HuH-7 (cell line): ENCODE results near the gene HPS4.
"Not testable (repeated sequence)": the region's sequence is repeated elsewhere in the genome, so short reads cannot be mapped to it uniquely, and the experiment has no call there.

ENCODE experiments used
- DNase-seq: peaks from one replicate; pipeline ENCODE4 v3.0.0; 2011; ENCODE audit warnings: low spot score

Gene HPS4

DNA sequence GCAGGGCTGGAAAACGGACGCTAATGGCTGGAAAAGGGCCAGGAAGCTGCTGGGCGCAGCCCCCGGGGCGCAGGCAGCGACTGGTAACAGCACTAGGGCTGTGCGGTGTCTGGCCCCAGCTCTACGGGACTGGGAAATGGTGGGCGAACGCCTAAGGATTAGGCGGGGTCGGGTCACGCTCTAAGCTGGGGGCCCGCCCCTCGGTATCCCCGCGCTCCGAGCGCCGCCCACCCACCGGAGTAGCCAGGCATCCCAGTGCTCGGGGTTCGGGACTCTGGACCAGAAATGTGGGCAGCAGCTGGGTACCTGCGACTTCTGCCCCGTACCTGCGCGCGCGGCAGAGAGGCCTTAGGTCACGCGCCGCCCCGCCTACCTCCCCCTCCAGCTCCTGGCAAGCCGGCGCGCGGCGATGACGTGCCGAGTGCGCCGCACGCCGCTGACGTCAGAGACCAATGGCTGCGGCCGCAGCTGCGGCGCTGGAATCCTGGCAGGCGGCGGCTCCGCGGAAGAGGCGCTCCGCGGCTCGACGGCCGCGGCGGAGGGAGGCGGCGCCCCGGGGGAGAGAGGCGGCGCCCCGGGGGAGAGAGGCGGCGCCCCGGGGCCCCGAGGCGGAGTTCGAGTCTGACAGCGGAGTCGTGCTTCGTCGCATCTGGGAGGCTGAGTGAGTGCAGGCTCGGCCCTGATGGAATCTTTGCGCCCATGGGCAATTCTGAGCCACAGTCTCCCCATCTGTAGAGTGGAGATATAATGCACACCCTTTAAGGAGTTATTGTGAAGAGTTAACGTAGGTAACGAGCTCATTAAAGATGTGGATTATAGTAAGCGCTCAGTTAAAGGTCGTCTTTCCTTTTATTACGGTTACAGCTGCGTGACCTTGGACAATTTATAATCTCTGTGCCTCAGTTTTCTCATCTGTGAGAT lies at the start of gene HPS4, which contains the start of gene SRRD:
TSS of gene HPS4 (minus strand) at position 345 of the 921 bp plus-strand sequence. CDS start 2,021 bp downstream, outside the sequence.
TSS of gene SRRD (plus strand) at position 439 of the 921 bp plus-strand sequence. CDS start at position 453, 14 bp downstream.
- DNase-seq: peak; percentile 82

DNA sequence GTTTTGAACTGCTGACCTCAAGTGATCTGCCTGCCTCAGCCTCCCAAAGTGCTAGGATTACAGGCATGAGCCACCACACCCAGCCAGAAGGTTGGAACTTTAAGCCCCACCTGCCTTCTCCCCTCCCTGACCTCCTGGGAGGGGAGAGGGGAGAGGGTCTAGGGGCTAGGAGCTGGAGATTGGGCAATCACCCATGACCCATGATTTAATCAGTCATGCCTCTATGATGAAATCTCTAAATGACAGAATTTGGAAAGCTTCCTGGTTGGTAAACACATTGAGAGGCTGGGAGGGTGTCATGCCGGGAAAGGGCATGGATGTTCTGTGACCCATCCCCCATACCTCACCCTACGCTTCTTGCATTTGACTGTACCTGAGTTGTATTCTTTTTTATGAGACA lies 45.8 kb upstream of the HPS4 start:
- DNase-seq: peak; percentile 70

DNA sequence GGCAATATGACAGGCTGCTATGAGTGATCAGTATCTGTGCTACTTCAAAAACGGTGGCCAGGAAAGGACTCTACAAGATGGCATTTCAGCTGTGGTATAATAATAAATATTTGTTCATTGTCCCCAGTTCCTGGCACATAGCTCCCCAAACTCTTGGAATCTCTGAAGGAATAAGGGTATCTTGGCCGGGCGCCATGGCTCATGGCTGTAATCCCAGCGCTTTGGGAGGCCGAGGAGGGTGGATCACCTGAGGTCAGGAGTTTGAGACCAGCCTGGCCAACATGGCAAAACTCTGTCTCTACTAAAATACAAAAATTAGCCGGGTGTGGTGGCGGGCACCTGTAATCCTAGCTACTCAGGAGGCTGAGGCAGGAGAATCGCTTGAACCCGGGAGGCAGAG lies 44.9 kb upstream of the HPS4 start:
- DNase-seq: not testable (repeated sequence)

DNA sequence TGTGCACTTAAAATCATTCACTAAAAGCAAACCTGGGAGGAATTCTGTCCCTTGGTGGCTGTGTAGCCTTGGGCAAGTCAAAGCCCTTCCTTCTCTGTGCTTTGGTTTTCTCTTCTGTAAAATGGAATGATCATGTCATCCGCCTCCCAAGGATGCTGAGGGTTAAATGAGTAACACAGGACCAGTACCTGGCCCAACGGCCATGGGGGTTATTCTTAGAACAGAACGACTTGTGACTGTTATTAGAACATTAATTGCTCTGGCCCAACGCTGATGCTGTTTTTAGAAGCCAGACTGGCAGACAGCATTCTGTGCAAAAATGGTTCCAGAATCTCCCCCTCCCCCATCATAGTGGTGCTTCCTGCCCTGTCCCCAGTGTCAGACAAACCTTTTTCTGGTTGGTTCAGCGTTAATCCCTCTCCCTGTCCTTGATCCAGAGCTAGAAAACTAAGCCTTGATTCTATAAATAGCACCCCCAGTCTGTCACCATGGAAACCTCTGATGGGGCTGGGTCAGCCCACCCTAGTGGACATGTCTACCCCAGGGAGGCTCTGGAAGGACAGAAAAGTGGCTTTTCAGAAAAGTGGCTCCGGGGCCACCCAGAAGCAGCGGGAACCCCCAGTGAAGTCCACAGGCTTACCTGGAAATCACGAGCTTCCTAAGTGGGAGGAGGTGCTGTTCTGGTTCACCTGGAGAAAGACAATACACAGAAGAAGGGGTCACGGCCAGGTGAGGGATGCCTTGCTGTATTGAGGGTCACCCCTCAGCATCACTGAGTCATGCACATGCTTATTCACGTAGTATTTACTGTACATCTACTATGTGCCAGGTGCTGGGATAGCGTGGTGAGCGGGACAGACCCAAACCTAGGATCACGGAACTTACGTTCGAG lies 44.2 kb upstream of the HPS4 start:
- DNase-seq: no peak

DNA sequence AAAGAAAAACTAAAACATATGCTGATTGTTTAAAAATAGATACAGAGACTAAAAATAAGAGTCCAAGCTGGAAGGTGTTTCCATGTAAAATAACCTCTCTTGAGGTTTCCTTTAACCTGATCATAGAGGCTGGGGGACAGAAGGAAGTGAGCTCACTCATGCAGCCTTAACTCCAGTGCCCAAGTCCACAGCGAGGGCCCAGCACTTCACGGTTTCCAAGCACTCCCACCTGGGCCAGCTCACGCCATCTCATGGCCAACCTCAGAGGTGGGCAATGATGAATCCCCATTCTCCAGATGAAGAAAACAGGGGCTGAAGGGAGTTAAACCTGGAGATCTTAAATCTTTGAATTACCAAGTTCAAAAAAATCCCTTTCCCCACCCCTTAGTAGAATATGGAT lies 43.6 kb upstream of the HPS4 start:
- DNase-seq: no peak

DNA sequence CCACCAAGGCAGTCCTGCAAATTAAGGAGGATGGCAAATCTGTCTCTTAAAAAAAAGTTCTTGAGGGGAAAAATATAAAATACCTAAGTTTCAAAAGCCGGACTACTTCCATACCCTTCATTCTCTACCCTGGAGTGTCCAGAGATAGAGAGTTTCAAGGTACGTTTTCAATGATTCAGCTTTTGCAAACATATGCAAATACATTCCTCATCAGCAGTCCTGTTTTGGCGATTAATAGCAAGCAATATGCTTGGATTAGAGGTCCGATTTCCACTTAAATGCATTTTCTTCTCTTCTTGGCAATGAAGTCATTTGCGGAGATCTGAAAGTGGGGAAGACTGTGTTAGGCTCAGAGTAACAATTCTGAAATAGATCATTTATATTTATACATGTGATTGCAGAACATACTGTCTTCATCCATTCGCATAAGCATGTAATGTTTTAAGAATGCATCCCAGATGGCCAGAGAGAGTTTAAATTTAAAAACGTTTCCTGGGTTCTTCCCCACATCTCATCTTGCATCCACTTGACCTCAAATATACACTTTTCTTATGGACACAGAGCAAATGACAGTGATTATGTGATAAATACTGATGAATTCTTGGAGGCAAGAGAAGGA lies 42.5 kb upstream of the HPS4 start:
- no peak for DNase-seq

- DNase-seq: peak; percentile 58
Observed at GRCh38 chr22:26524870-26525269, 41.3 kb upstream of the HPS4 start.

DNA sequence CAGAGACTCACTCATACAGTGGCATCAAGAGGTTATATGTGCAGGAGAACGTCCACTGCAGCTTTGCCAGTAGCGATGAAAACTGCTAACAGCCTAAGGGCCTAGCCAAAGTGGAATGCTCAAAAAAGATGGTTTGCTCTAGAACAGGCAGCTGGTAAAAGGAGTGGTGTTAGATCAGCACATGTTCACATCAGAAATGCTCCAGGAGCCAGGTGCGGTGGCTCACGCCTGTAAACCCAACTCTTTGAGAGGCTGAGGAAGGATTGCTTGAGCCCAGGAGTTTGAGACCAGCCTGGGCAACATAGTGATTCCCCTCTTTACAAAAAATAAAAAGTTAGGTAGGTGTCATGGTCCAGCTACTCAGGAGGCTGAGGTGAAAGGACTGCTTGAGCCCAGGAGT lies 39.0 kb upstream of the HPS4 start:
- no peak for DNase-seq

DNA sequence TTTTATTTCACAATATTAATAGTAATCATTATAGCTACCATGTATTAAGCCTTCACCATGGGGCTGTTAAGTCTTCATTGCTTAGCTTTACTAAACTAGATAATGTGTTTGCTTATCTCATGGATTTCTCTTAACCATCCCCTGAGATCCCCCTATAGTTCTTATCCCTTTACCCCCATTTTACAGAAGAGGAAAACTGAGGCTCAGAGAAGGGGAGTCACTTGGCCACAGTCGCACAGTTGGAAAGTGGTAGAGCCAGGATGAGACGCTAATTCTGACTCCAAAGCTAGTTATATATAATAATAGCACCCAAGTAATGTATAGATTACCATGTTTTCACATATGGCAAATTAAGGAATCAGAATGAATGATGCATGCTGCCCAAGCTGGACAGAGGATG lies 38.4 kb upstream of the HPS4 start:
- DNase-seq: no peak

- DNase-seq: no peak
Observed at GRCh38 chr22:26517429-26517828, 33.8 kb upstream of the HPS4 start.

- DNase-seq: no peak
Observed at GRCh38 chr22:26516503-26516902, 32.9 kb upstream of the HPS4 start.

DNA sequence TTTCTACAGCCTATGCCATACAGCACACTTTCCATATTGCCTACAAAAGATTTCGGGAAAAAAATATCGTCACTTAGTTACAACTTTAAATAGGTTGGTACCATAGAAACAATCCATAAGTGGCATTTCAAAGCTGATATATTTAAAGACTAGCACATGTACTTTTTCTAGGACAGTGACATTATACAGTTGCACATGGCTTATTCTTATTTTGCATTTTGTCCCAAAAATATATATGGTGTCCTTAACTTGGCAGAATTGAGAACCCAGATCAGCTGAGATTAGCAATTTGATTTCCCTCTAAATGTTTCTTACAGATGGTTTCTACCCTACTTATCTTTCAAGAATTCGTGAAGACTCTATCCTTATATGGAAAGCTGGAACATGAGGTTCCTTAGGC lies 32.3 kb upstream of the HPS4 start:
- DNase-seq: no peak

DNA sequence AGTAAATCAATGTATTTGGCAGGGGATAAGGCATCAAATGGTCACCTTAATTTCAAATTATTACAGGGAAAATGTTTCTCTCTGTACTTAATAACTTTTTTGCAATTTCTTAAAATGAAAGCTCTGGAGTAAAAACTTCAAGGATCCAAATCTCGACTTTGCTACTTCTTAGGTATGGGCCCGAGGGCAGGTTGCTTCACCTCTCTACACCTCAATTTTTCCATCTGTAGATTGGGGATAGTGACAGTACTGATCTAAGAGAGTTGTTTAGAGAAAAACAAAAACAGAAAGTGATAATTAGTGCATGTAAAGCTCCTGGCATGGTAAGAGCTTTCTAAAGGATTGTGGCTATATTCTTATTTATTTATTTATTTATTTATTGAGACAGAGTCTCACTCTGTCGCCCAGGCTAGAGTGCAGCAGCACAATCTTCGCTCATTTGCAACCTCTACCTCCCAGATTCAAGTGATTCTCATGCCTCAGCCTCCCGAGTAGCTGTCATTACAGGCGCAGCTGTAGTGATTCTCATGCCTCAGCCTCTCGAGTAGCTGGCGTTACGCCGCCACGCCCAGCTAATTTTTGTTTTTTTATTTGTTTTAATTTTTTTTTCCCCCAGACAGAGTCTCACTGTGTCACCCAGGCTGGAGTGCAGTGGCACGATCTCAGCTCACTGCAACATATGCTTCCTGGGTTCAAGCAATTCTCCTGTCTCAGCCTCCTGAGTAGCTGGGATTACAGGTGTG lies 31.0 kb upstream of the HPS4 start:
- no peak for DNase-seq

GRCh38 chr22:26513838-26514237 lies 30.3 kb upstream of the HPS4 start:
- no peak for DNase-seq

DNA sequence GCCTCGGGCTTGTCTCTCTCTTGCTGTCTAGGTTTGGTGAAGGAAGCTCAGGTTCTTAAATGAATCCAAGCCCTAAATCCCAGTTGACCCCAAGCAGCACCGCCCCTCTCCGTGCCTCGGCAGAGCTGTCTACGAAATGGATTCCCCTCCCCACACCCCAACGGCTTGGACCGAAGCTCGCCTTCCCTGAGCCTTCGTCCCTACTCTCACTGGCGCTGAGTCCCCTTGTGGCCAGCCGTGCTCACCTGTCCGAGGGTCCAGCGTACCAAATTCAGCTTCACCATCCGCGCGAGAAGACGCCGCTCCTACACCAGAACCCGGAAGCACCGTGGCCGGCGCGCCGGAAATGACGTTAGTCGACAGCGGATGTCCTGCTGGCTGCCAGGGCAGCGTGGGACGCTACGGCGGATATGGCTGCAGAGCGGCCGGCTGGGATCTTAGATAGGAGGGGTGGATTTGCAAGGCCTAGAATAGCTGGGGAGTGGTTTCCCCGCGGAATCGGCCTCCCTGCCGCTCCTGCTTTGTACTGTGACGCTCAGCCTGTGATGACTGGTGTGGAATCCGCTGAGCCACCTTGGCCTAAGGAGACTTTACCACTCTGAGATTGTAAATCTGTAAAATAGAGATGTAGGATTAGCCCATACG lies 28.7 kb upstream of the HPS4 start, which contains the start of gene TFIP11:
TSS of gene TFIP11 (minus strand) at position 325 of the 645 bp plus-strand sequence. CDS start 2,201 bp downstream, outside the sequence.
- DNase-seq: peak; percentile 91

GRCh38 chr22:26508148-26508547 lies 24.6 kb upstream of the HPS4 start:
- DNase-seq: no peak

DNA sequence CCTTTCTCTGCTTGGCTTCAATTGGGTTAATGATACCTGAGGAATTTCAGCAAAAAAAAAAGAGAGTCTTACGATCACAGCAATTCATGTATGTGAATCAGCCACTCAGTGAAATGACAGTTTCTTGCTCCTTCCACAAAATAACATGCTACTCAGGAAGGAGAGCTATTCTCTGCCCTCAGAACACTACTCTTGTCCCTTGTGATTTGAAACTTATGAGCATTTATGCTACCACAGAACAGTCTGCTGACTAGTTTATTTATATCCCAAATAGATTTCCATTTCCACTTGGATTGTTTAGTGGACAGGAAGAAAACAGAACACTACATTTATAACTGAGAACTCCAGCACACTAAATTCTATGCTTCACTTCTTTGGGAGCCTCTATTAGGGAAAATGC lies 20.2 kb upstream of the HPS4 start:
- DNase-seq: no peak

DNA sequence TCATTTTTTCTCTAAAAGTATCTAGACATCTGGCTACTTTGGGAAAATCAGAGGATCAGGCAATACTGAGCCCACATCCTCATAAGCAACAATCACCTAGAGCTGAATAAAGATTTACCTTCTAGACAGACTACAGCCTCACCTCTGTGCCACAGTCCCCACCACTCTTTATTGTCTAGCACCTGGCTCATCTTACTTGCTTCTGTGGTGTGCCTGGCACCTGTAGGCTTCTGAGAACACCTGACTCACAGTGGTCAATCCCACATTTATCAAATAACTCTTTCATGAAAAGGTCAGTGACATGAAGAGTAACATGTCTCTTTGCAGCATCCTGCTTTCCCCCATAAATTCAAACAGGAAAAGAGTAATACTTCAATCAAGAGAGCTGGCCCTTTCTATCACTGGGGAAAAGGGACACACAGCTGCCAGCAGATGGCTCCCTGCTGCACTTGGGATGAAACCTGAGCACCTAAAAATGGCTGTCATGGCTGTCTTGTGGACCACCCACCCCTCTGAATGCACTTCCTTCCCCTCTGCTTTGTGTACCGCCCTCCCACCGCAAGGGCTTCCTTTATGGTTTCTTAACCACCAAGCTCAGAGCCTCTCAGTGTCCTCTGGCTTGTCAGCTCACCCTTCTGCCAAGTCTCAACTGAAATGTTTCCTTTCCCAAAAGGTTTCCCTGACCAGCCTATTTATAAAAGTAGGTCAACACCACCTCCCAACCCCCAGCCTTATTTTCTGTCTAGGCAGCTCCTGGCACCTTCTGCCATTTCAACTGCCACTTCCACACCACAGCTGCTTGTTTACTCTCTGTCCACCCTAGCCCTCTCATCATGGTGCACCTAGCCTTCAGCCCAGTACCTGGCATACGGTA lies 19.3 kb upstream of the HPS4 start:
- peak; percentile 38 for DNase-seq

DNA sequence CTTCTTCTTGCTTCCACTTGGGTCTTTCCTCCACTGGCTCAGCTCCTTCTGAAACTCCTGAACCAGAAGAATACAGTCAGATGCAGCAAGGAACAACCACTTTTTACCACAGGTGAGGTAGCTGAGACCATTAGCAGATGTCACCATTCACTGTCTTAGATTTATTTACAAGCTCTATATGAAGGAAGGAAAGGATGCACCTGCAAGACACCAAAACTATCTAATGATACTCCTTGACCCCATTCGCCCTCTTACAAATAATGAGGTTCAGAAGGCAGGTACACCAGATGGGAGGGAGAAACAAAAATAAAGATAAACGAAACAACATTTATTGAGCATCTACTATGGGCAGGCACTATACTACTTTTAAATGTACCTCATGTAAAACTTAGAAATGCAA lies 18.4 kb upstream of the HPS4 start:
- DNase-seq: no peak

DNA sequence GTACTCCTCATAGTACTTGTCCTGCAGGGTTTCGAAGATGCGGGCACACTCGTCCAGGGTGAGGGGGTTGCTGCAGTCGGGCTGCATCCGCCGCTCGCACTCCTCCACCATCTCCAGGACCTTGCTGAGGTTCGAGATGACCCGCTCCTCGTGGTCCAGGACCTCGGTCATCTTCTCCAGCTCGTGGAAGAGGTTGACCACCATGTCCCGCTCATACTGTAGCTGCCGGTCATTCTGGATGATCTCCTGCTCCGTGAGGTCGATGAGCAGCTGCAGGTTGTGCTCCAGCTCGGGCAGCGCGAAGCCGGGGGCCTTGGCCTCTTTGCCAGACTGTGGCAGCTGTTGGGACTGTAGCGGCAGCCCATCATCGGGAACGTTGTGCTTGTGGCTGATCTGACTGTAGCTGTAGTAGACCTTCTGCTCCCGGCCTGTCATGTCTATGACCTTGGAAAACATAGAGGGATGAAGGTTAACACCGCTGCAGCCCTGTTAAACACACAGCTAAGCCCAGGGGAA lies 15.7 kb upstream of the HPS4 start:
- DNase-seq: no peak
